ENCODE results near the gene GABBR2.

- TF ChIP-seq CTCF (IDR thresholded peaks at IDR 0.05) (no peak), POLR2A (IDR thresholded peaks at IDR 0.05) (no peak)
Measured at GRCh38 chr9:98311541-98311940, 397.2 kb downstream of the GABBR2 start.
